Measurements from ENCODE around the gene GSTO1. TPM values are rescaled to one million over a fixed set of nuclear protein-coding genes. Genes with fewer than 3 reads are reported as not detected.

GSTO1 gene
- total and polyA plus RNA-seq, 4 donors, result 47.2 to 244 (median 168) TPM

- no peaks in the 10 kb centered on the region for H3K9me3 ChIP-seq (ENCODE audit: control insufficient read depth in 4 of 4, insufficient read depth in 3 of 4, low read length in 3 of 4)
- H3K4me3 ChIP-seq, result no peak overlapping the region
- H3K9ac ChIP-seq (ENCODE audit: insufficient read depth in 1 of 2, low read length in 2 of 2), result no peak overlapping the region
- no peak overlapping the region for H3K27ac ChIP-seq (ENCODE audit: low read depth in 1 of 2, low read length in 1 of 2)
- no peak for DNase-seq
- H3K4me1 ChIP-seq (ENCODE audit: control insufficient read depth in 5 of 5, insufficient read depth in 5 of 5, low read length in 5 of 5), result peaks cover 0 to 36% (median 21%) of the 10 kb centered on the region in 5 donors
- no peaks in the 10 kb centered on the region for H3K36me3 ChIP-seq (ENCODE audit: control insufficient read depth in 4 of 4, insufficient read depth in 4 of 4, low read length in 4 of 4)
- TF ChIP-seq CTCF (IDR thresholded peaks at IDR 0.05; ENCODE audit: control extremely low read depth, extremely low read depth), result no peak
- ATAC-seq (ENCODE audit: insufficient read depth, low FRiP score), result no peak
- WGBS, 2 donors, result 93 to 95% methylated on average over 10 of the region's 10 CpGs
- H3K27me3 ChIP-seq (ENCODE audit: control insufficient read depth in 3 of 3, insufficient read depth in 3 of 3, low read length in 2 of 3), result no peaks in the 10 kb centered on the region
Measured at GRCh38 chr10:104296687-104297436, 42.2 kb downstream of the GSTO1 start.

- no peaks in the 10 kb centered on the region for H3K36me3 ChIP-seq (ENCODE audit: control insufficient read depth in 4 of 4, insufficient read depth in 4 of 4, low read length in 4 of 4)
- no peak for TF ChIP-seq CTCF (IDR thresholded peaks at IDR 0.05; ENCODE audit: control extremely low read depth, extremely low read depth)
- no peaks in the 10 kb centered on the region for H3K9me3 ChIP-seq (ENCODE audit: control insufficient read depth in 4 of 4, insufficient read depth in 3 of 4, low read length in 3 of 4)
- DNase-seq (peak in 1 of 3 donors; percentile 41), ATAC-seq (ENCODE audit: insufficient read depth, low FRiP score) (no peak)
- WGBS, 2 donors, result 66 to 69% methylated on average over 17 of the region's 17 CpGs
- no peaks in the 10 kb centered on the region for H3K27me3 ChIP-seq (ENCODE audit: control insufficient read depth in 3 of 3, insufficient read depth in 3 of 3, low read length in 2 of 3)
- no peak overlapping the region for H3K4me3 ChIP-seq
- H3K4me1 ChIP-seq (ENCODE audit: control insufficient read depth in 5 of 5, insufficient read depth in 5 of 5, low read length in 5 of 5), result peaks cover 0 to 36% (median 21%) of the 10 kb centered on the region in 5 donors
- H3K27ac ChIP-seq (ENCODE audit: low read depth in 1 of 2, low read length in 1 of 2), result peak overlapping the region in 1 of 2 donors; percentile 3
- peak overlapping the region in 1 of 2 donors; percentile 54 for H3K9ac ChIP-seq (ENCODE audit: insufficient read depth in 1 of 2, low read length in 2 of 2)
Measured at GRCh38 chr10:104297697-104298660, 43.3 kb downstream of the GSTO1 start.

DNA sequence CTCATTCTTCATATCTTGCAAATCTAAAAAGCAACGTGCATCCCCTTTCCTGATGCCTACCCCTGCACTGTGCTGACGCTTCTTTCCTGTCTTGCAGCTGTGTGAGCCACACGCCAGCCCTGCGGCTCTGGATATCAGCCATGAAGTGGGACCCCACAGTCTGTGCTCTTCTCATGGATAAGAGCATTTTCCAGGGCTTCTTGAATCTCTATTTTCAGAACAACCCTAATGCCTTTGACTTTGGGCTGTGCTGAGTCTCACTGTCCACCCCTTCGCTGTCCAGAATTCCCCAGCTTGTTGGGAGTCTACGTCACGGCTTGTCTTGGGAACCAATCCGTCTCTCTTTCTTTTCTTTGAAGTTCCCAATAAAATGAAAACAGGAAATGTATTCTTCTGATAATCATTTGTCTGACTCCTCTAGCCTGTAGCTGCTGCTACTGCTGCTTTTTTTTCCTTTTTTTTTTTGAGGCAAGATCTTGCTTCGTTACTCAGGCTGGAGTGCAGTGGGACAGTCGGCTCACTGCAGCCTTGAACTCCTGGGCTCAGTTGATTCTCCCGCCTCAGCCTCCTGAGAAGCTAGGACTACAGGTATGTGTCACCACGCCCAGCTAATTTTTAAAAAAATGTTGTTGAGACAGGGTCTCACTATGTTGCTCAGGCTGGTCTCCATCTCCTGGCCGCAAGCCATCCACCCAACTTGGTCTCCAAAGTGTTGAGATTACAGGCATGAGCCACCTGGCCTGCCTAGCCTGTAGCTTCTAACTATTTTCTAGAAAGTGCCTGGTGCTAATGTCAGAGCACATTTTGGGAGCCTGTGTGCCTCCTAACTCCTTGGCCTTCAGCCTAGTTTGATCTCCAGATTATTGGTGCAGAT lies 44.6 kb downstream of the GSTO1 start:
- 55 to 62% methylated on average over 13 of the region's 13 CpGs for WGBS, 2 donors
- no peaks in the 10 kb centered on the region for H3K27me3 ChIP-seq (ENCODE audit: control insufficient read depth in 3 of 3, insufficient read depth in 3 of 3, low read length in 2 of 3)
- no peak overlapping the region for H3K4me3 ChIP-seq
- peak overlapping the region; percentile 55 to 99 for H3K27ac ChIP-seq (ENCODE audit: low read depth in 1 of 2, low read length in 1 of 2)
- ATAC-seq (ENCODE audit: insufficient read depth, low FRiP score) (no peak), DNase-seq (peak; percentile 81 to 90 (median 86))
- H3K9me3 ChIP-seq (ENCODE audit: control insufficient read depth in 4 of 4, insufficient read depth in 3 of 4, low read length in 3 of 4), result no peaks in the 10 kb centered on the region
- peaks cover 0 to 36% (median 21%) of the 10 kb centered on the region in 5 donors for H3K4me1 ChIP-seq (ENCODE audit: control insufficient read depth in 5 of 5, insufficient read depth in 5 of 5, low read length in 5 of 5)
- H3K9ac ChIP-seq (ENCODE audit: insufficient read depth in 1 of 2, low read length in 2 of 2), result peak overlapping the region; percentile 19 to 63
- TF ChIP-seq CTCF (IDR thresholded peaks at IDR 0.05; ENCODE audit: control extremely low read depth, extremely low read depth), result no peak
- H3K36me3 ChIP-seq (ENCODE audit: control insufficient read depth in 4 of 4, insufficient read depth in 4 of 4, low read length in 4 of 4), result no peaks in the 10 kb centered on the region

Data from lung (tissue), 12 donors.